ENCODE data around the gene KLHDC8B.

Gene KLHDC8B

GRCh38 chr3:49171119-49171774 lies at the start of gene KLHDC8B:
KLHDC8B (plus strand) TSS chr3:49171598; CDS start chr3:49172770, 1,172 bp downstream.
- peak within 1 kb of the TSS; percentile 61 for H3K27ac ChIP-seq
- peak; percentile 98 for TF ChIP-seq CTCF (IDR thresholded peaks at IDR 0.05)
- no peak for TF ChIP-seq ZFX (IDR thresholded peaks at IDR 0.05; ENCODE audit: borderline replicate concordance)

- peak overlapping the region; percentile 97 for H3K27ac ChIP-seq
- TF ChIP-seq CTCF (IDR thresholded peaks at IDR 0.05) = no peak
- TF ChIP-seq ZFX (IDR thresholded peaks at IDR 0.05; ENCODE audit: borderline replicate concordance) = no peak
Observed at GRCh38 chr3:49122022-49122421, 49.4 kb upstream of the KLHDC8B start.

- H3K27ac ChIP-seq = no peak overlapping the region
- no peak for TF ChIP-seq ZFX (IDR thresholded peaks at IDR 0.05; ENCODE audit: borderline replicate concordance)
Observed at GRCh38 chr3:49122451-49122850, 48.9 kb upstream of the KLHDC8B start.

GRCh38 chr3:49122886-49123545 lies 48.4 kb upstream of the KLHDC8B start:
- no peak overlapping the region for H3K27ac ChIP-seq
- TF ChIP-seq ZFX (IDR thresholded peaks at IDR 0.05; ENCODE audit: borderline replicate concordance) (no peak), CTCF (IDR thresholded peaks at IDR 0.05) (no peak)

- TF ChIP-seq CTCF (IDR thresholded peaks at IDR 0.05) (no peak), ZFX (IDR thresholded peaks at IDR 0.05; ENCODE audit: borderline replicate concordance) (no peak)
- no peak overlapping the region for H3K27ac ChIP-seq
Observed at GRCh38 chr3:49123687-49124086, 47.7 kb upstream of the KLHDC8B start.

GRCh38 chr3:49124203-49124602 lies 47.2 kb upstream of the KLHDC8B start:
- H3K27ac ChIP-seq = no peak overlapping the region
- TF ChIP-seq CTCF (IDR thresholded peaks at IDR 0.05) (no peak), ZFX (IDR thresholded peaks at IDR 0.05; ENCODE audit: borderline replicate concordance) (no peak)

GRCh38 chr3:49124991-49125670 lies 46.3 kb upstream of the KLHDC8B start:
- H3K27ac ChIP-seq = no peak overlapping the region
- no peak for TF ChIP-seq CTCF (IDR thresholded peaks at IDR 0.05)
- TF ChIP-seq ZFX (IDR thresholded peaks at IDR 0.05; ENCODE audit: borderline replicate concordance) = no peak

Data from 22Rv1 (cell line).